Skin epidermis (tissue), 12 donors: ENCODE measurements around the gene C10orf62.

Experiments used
- H3K27ac ChIP-seq, 21 experiments: fragments of 200-600 bp; sonication (generic) in 11 of 21; one replicate each; pipeline ENCODE4 v1.5.0; 2020; ENCODE audit warnings: mild to moderate bottlenecking in 3 of 21, inconsistent platforms in 2 of 21, moderate library complexity in 2 of 21
- H3K4me3 ChIP-seq, 7 experiments: fragments of 200-600 bp; sonication (generic) in 2 of 7; one replicate each; pipeline ENCODE4 v1.5.0; 2020; ENCODE audit warnings: inconsistent platforms in 2 of 7, mild to moderate bottlenecking in 2 of 7, moderate library complexity in 1 of 7

The C10orf62 gene

GRCh38 chr10:97582169-97582568, 7.4 kb upstream of the C10orf62 start:
- H3K27ac ChIP-seq = no peak overlapping the region
- H3K4me3 ChIP-seq = no peak overlapping the region

- peak overlapping the region in 1 of 21 experiments; percentile 43 for H3K27ac ChIP-seq
- no peak overlapping the region for H3K4me3 ChIP-seq
These were observed 6.0 kb upstream of the C10orf62 start for GRCh38 chr10:97583476-97583875.

- H3K4me3 ChIP-seq = no peak within 1 kb of the TSS
- peak within 1 kb of the TSS in 4 of 21 experiments; percentile 8 to 54 (median 30) for H3K27ac ChIP-seq
These were observed 5.3 kb upstream of the C10orf62 start, which contains the start of gene HOGA1 for GRCh38 chr10:97584060-97584797. Gene HOGA1, plus strand, starts transcription at chr10:97584389. Its CDS starts 315 bp downstream, at chr10:97584704.

DNA sequence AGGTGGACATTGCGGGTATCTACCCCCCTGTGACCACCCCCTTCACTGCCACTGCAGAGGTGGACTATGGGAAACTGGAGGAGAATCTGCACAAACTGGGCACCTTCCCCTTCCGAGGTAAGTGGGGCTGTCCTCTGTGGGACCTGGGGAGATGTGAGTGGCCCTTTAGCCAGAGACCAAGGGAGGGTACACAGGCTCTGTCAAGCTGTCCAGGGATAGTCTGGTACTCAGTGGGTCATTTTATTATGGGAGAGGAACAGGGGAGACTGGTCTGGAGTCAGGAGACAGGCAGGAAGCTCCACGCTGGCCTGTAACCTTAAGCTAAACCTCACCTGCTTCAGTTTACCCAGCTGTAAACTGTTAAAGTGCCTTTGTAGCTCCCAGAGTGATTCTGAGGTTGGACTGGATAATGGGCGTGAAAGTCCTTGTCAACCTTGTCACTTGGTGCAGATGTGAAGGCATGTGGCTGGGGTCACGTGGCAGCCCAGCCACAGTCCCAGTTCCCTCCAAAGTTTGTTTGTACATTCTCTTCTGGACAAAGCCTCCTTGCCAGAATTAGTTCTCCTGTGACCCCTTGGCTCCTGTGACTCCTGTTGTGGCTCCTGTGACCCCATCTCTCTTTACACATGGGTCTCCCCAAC, 4.6 kb upstream of the C10orf62 start:
- H3K27ac ChIP-seq = peak overlapping the region in 2 of 21 experiments; percentile 8 to 54
- H3K4me3 ChIP-seq = no peak overlapping the region

GRCh38 chr10:97585439-97585811, 4.1 kb upstream of the C10orf62 start:
- Histone ChIP-seq H3K27ac (no peak overlapping the region), H3K4me3 (no peak overlapping the region)

- H3K4me3 ChIP-seq = no peak overlapping the region
- H3K27ac ChIP-seq = no peak overlapping the region
These were observed 2.3 kb upstream of the C10orf62 start for GRCh38 chr10:97587183-97587582.

- Histone ChIP-seq H3K4me3 (no peak overlapping the region), H3K27ac (no peak overlapping the region)
These were observed 694 bp downstream of the C10orf62 start for GRCh38 chr10:97590082-97590747.

GRCh38 chr10:97590748-97591495, 1.4 kb downstream of the C10orf62 start:
- Histone ChIP-seq H3K4me3 (no peak overlapping the region), H3K27ac (no peak overlapping the region)

DNA sequence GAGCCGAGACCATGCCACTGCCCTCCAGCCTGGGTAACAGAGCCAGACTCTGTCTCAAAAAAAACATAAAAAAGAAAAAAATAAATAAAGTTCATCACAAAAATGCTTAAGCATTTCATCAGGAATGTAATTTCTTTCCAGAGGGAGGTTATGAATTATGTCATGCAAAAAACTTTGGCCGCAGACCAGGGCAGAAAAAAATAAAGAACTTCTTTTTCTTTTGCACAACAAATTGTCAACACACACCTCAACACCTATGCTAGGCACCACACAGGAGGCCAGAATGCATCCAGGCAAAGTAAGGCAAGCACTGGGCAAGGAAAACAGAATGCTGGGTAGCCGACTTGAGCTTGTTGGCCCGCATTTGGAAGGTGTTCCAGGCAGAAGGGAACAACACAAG, 3.9 kb downstream of the C10orf62 start:
- H3K4me3 ChIP-seq = no peak overlapping the region
- H3K27ac ChIP-seq = no peak overlapping the region

DNA sequence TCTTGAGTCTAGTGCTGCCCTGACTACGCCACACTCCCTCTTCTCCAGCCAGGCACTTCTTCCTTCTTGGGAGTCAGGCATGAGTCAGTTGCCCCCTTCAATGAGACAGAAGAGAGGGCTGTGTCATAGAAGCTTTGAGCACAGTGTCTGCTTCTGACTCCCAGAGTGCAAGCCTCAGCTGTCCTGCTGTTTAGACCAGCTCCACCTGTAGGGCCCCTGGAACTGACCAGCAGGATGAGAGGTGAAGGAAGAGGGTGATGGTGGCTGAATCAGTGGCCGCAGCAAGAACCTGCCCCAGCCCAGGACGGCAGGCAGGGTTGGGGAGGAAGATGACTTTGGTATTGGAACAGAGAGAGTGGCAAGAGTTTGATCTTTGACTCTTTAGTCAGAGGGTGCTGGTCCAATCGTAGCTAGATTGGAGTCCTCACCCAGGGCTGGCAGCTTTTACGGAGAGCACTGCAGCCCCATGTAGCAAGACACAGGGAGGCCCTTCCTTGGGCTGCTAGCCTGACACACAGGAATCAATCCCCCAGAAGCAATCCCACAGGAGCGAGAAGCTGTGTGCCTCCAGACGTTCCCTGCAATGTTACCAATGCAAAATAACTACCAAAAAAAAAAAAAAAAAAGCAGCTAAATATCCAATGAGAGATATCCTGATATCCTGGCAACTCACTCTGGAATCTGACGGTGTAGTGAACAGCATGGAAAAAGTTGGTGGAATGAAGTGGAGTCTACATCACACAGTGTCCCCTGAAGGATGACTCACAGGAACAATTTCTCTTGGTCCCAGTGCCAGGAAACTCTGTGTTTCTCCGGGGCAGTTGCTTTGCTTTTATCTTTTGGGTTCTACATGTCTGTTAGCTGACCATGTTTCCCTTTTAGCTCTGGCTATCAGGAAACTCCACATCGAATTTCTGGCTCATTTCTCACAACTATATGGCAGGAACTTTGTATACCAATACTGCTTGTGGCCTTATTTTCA, 6.9 kb downstream of the C10orf62 start:
- no peak overlapping the region for H3K4me3 ChIP-seq
- H3K27ac ChIP-seq = peak overlapping the region in 16 of 21 experiments; percentile 19 to 82 (median 52)

- Histone ChIP-seq H3K27ac (peak overlapping the region in 1 of 21 experiments; percentile 75), H3K4me3 (no peak overlapping the region)
These were observed 8.3 kb downstream of the C10orf62 start for GRCh38 chr10:97597778-97598177.

DNA sequence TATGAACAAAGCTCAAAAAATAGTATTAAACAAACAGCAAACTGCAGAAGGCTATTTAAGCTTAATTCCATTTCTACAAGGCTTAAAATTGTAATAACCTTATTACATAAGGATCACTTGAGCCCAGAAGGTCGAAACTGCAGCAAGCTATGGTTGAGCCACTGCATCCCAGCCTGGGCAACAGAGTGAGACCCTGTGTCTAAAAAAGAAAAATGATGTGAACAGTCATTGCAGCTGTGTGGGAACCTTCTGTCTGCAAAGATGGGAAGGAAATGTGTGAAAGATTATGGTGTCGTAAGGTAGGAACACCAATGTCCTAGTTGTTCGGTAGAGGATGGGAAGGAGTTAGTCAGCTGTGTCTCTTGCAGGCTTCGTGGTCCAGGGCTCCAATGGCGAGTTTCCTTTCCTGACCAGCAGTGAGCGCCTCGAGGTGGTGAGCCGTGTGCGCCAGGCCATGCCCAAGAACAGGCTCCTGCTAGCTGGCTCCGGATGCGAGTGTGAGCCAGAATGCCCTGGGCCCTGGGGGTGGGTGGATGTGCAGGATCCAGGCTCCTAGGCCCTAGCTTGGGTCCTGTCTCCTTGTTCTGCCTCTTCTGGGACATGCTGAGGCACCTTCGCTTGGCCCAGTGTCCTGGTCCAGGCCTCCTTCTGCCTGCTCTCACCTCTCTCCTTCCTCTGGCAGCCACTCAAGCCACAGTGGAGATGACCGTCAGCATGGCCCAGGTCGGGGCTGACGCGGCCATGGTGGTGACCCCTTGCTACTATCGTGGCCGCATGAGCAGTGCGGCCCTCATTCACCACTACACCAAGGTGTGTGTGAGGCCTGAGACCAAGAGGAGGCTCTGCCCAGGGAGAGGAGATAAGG, 9.1 kb downstream of the C10orf62 start:
- H3K4me3 ChIP-seq = no peak overlapping the region
- H3K27ac ChIP-seq = no peak overlapping the region

GRCh38 chr10:97599272-97599619, 9.7 kb downstream of the C10orf62 start:
- H3K27ac ChIP-seq = no peak overlapping the region
- no peak overlapping the region for H3K4me3 ChIP-seq

- no peak overlapping the region for H3K27ac ChIP-seq
- H3K4me3 ChIP-seq = no peak overlapping the region
These were observed 11.1 kb downstream of the C10orf62 start for GRCh38 chr10:97600616-97601015.

DNA sequence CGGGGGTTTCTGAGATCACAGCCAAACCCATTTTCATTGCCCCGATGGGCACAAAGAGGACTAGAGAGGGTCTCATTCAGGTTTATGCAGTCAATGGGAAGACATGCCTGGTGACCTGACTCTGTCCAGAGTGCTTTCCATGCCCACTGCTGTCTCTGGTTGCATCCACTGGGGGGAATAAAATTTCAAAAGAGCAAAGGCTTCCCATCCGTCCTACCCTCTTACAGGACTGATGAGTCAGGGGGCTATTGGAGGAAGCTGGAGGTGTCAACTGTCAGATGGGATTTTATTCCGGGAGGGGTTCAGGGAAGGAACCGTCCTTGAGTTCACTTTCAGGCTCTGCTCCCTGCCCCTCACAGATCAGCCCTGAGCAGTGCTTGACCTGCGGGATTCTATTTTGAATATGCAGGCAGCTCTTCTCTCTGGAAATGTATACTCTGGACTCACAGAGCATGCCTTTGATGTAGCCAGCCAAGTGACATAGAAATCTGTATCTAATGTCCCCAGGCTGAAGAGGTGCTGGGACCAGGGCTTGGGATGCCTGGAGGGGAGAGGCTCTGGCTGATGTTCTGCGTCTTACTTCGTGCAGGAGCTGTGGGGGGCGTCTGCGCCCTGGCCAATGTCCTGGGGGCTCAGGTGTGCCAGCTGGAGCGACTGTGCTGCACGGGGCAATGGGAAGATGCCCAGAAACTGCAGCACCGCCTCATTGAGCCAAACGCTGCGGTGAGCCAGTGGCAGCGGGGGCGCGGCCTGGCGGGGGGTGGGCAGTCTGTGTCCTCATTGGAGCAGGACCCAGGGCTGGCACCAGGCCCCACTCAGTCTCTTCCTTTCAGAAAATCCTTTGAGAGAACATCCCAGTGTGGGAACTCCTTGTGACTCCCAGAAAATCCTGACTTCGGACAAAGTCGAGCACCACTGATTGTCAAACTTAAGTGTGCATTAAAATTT, 12.0 kb downstream of the C10orf62 start:
- Histone ChIP-seq H3K4me3 (no peak overlapping the region), H3K27ac (no peak overlapping the region)

GRCh38 chr10:97607095-97607636, 17.6 kb downstream of the C10orf62 start:
- no peak overlapping the region for H3K27ac ChIP-seq
- H3K4me3 ChIP-seq = no peak overlapping the region
